Stomach smooth muscle (tissue), 2 donors: Measurements from ENCODE around the gene ACD.

Source experiments
- H3K27ac ChIP-seq: one replicate; pipeline ENCODE4 v1.7.0; 2013; ENCODE audit warnings: mild to moderate bottlenecking, low read length, inconsistent platforms
- H3K27me3 ChIP-seq, 2 donors: one replicate each; pipeline ENCODE4 v1.7.0; 2013; ENCODE audit warnings: low read length in 2 of 2; ENCODE audit not compliant: insufficient read depth in 2 of 2, control insufficient read depth in 1 of 2
- H3K36me3 ChIP-seq, 2 donors: one replicate each; pipeline ENCODE4 v1.7.0; 2013; ENCODE audit warnings: low read length in 2 of 2; ENCODE audit not compliant: control insufficient read depth in 2 of 2, insufficient read depth in 2 of 2
- H3K4me1 ChIP-seq: one replicate; pipeline ENCODE4 v1.7.0; 2013; ENCODE audit warnings: low read length; ENCODE audit not compliant: control insufficient read depth, insufficient read depth
- H3K4me3 ChIP-seq, 2 donors: one replicate each; pipeline ENCODE4 v1.7.0; 2013; ENCODE audit warnings: low read length in 2 of 2
- H3K9ac ChIP-seq, 2 donors: one replicate each; pipeline ENCODE4 v1.7.0; 2013; ENCODE audit warnings: low read length in 2 of 2, mild to moderate bottlenecking in 1 of 2
- H3K9me3 ChIP-seq, 2 donors: one replicate each; pipeline ENCODE4 v1.7.0; 2013; ENCODE audit warnings: low read length in 2 of 2; ENCODE audit not compliant: control insufficient read depth in 2 of 2
- donor health status: healthy.
- donor health status: Pancreatic carcinoma.

ACD gene

DNA sequence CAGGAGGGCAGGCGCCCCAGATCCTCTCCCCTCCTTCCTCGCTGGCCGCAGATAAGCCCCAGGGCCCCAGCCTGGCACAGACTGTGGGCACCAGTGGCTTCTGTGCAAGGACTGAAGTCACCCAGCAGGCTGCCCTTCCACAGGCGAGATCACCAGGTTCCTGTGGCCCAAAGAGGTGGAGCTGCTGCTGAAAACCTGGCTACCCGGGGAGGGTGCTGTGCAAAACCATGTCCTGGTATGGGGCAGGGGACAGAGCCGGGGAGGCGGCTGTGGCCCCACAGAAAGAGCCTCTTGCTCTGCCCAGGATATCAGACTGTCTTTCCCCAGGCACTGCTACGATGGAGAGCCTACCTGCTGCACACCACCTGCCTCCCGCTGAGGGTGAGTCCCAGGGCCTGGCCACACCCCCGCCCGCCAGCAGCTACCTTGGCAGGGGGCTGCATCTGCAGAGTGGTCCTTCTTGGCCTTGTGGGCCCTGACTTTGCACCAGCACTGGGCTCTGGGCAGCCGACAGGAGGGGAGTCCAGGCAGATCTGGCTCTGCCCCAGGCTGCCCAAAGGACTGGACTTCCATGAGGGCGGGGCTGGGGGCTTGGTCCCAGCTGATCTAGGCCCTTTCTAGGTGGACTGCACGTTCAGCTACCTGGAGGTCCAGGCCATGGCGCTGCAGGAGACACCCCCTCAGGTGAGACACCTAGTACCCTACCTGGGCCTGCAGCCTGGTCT is 14.5 kb downstream of the ACD start:
- Histone ChIP-seq H3K4me1 (peaks cover 19% of the 10 kb centered on the region), H3K4me3 (no peak overlapping the region), H3K27ac (no peak overlapping the region), H3K27me3 (peaks cover 27 to 38% of the 10 kb centered on the region in 2 donors), H3K9me3 (no peaks in the 10 kb centered on the region), H3K36me3 (no peaks in the 10 kb centered on the region), H3K9ac (no peak overlapping the region)

DNA sequence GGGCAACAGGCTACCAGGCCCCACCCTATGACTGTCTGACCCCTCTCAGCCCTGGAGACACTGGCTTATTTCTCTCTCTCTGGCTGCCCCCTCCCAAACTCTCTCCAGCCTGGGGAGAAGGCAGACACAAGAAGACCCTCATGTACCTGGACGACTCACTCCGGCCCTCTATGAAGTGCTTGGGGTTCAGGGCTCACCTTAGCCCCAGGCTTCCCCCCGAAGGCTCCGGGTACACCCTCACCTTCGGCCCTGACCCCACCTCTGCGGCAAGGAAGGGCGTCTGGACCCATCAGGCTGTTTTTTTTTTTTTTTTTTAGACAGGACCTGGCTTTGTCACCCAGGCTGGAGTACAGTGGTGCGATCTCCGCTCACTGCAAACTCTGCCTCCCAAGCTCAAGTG is 16.0 kb downstream of the ACD start:
- H3K9ac ChIP-seq = no peak overlapping the region
- peaks cover 18 to 24% of the 10 kb centered on the region in 2 donors for H3K27me3 ChIP-seq
- no peak overlapping the region for H3K4me3 ChIP-seq
- H3K9me3 ChIP-seq = no peaks in the 10 kb centered on the region
- peaks cover 19% of the 10 kb centered on the region for H3K4me1 ChIP-seq
- peaks cover 0 to 2% of the 10 kb centered on the region in 2 donors for H3K36me3 ChIP-seq
- no peak overlapping the region for H3K27ac ChIP-seq

DNA sequence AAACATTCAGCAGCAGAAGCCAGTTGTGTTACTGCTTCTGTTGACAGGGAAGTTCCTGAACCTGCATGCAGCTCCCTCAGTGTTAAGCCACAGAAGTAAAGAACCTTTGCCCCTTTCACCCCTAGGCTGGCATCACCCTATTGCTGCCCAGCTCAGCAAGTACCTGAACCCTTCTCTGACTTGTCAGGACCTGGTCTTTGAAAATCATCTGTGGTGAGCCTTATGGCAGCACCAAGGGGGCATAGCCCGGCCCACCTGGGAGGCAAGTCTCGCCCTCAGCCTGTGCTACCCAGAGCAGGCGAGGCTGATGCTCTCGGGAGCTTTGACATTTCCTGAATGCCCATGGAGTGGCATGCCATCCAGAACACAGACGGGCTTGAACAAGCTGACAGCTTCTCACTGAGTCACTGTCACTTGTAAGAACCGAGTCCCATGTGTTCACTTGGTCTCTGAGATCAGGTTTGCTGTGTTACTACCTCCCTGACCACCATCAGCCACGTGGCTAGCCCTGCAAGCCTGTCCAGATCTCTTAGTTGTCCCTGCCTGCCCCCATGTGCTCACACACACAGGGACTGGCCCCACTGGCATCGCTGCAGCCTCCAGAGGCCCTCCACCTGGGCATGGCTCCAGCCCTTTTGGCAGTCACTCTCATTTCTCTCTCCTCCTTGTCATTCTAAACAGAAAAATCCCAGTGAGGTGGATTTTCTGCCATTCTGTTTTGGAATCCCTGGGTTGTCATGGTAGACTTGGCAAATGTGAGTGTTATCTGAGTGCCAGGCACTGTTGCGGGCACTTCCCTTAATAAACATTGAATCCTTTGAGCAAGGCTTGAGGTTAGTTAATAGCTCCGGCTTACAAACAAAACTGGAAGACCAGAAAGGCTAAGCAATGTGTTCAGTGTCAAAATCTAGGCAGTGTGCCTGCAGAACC is 18.0 kb downstream of the ACD start:
- Histone ChIP-seq H3K4me3 (peak overlapping the region in 1 of 2 donors; percentile 29), H3K27ac (peak overlapping the region; percentile 58), H3K9ac (no peak overlapping the region), H3K9me3 (no peaks in the 10 kb centered on the region), H3K27me3 (peaks cover 9 to 11% of the 10 kb centered on the region in 2 donors), H3K36me3 (peaks cover 12 to 14% of the 10 kb centered on the region in 2 donors), H3K4me1 (peaks cover 19% of the 10 kb centered on the region)

DNA sequence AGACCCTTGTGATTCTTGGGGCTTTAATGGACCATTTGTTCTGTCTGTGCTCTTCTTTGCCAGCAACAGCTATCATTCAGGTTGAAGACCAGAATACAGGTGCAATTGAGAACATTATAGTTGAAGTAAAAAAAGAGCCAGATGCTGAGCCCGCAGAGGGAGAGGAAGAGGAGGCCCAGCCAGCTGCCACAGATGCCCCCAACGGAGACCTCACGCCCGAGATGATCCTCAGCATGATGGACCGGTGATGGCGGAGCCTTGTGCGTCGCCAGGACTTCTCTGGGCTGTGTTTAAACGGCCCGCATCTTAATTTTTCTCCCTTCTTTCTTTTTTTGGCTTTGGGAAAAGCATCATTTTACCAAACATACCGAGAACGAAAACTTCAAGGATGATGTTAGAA is 22.4 kb downstream of the ACD start:
- Histone ChIP-seq H3K9ac (no peak overlapping the region), H3K4me3 (no peak overlapping the region), H3K27me3 (no peaks in the 10 kb centered on the region), H3K36me3 (peaks cover 23% of the 10 kb centered on the region in 2 donors), H3K4me1 (peaks cover 16% of the 10 kb centered on the region), H3K27ac (no peak overlapping the region), H3K9me3 (no peaks in the 10 kb centered on the region)

DNA sequence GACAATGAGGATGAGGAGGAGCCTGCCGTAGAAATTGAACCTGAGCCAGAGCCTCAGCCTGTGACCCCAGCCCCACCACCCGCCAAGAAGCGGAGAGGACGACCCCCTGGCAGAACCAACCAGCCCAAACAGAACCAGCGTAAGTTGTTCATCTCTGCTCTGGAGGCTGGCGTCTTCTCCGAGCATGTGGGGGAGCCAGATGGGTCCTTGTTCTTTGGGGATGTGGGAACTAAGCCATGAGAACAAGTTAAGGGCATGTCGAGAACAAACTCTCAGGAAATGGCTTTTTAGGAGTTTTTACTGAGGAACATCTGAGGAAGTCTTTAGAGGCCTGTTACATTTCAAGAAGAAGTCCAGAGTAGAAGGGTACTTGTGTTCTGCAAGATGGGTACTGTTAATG is 23.3 kb downstream of the ACD start:
- peaks cover 15% of the 10 kb centered on the region for H3K4me1 ChIP-seq

DNA sequence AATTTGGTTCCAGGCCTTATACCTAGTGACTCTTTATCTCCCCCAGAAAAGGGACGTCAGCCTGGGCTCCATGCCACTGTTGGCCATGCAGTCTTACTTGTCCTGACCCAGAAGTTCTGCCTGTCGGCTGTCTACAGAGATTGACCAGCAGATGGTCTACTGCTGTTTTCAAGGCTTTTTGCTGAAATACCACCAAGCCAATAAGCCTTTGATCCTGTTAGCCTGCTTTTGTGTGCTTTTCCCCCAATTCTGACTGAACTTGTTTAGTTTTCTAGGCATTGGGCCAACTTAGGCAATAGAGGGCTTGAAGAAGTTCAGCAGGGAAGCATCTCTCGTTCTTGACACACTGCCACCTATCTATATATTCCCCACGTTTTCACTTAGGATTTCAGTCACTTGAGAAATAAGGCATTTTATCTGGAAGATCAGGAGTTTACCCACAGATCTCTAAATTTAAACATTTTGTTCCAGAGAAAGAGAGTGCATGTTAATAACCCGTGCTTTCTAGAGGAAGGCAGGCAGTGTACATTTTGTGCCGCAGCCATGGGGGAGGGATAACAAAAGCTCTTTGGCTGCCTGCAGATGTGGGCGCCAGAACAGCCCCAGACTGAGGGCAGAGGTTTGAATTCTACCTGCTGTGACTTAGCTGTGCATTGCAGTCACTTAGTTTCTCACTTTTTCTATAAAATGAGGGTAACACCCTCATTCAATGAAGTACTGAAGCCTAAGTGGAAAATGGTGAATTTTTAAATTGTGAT is 27.5 kb downstream of the ACD start:
- no peaks in the 10 kb centered on the region for H3K27me3 ChIP-seq
- no peak overlapping the region for H3K9ac ChIP-seq
- H3K9me3 ChIP-seq = no peaks in the 10 kb centered on the region
- no peak overlapping the region for H3K4me3 ChIP-seq
- H3K36me3 ChIP-seq = peaks cover 24 to 30% of the 10 kb centered on the region in 2 donors
- no peak overlapping the region for H3K27ac ChIP-seq
- H3K4me1 ChIP-seq = peaks cover 8% of the 10 kb centered on the region

More for the DNA sequence above, 23.3 kb downstream of the ACD start:
- Histone ChIP-seq H3K27ac (no peak overlapping the region), H3K27me3 (no peaks in the 10 kb centered on the region), H3K9ac (no peak overlapping the region), H3K36me3 (peaks cover 27 to 28% of the 10 kb centered on the region in 2 donors), H3K4me3 (no peak overlapping the region), H3K9me3 (no peaks in the 10 kb centered on the region)

DNA sequence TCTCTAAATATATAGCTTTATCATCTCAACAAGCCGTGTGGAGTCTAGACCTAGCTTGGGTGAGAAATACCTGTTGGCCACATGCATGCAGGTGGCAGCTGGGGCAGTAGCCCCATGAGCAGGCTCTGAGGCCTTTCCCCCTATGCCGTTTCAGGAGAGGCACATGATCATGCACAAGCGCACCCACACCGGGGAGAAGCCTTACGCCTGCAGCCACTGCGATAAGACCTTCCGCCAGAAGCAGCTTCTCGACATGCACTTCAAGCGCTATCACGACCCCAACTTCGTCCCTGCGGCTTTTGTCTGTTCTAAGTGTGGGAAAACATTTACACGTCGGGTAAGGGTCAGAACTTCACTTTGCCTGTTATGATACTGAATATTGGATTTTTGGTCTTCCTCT is 31.8 kb downstream of the ACD start:
- no peaks in the 10 kb centered on the region for H3K27me3 ChIP-seq
- H3K4me1 ChIP-seq = peaks cover 8% of the 10 kb centered on the region
- H3K36me3 ChIP-seq = peaks cover 32 to 36% of the 10 kb centered on the region in 2 donors
- no peak overlapping the region for H3K4me3 ChIP-seq
- H3K9me3 ChIP-seq = no peaks in the 10 kb centered on the region
- H3K9ac ChIP-seq = no peak overlapping the region
- no peak overlapping the region for H3K27ac ChIP-seq

DNA sequence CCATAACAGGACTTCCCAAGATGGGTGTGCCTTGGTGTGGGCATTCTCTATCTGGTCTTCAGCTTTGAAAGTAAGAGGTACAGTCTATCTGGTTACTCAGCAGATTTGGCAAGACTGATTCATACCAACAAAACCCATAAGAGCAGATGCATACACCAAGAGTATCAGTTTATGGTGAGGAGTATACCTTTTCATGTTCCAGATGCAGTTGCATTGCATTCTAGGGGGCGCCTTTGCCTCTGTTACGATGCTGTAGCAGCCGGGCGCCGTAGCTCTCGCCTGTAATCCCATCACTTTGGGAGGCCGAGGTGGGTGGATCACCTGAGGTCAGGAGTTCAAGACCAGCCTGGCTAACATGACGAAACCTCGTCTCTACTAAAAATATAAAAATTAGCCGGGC is 46.3 kb downstream of the ACD start:
- Histone ChIP-seq H3K9ac (no peak overlapping the region), H3K4me1 (no peaks in the 10 kb centered on the region), H3K27me3 (no peaks in the 10 kb centered on the region), H3K4me3 (no peak overlapping the region), H3K27ac (no peak overlapping the region), H3K36me3 (peaks cover 27 to 31% of the 10 kb centered on the region in 2 donors), H3K9me3 (no peaks in the 10 kb centered on the region)

DNA sequence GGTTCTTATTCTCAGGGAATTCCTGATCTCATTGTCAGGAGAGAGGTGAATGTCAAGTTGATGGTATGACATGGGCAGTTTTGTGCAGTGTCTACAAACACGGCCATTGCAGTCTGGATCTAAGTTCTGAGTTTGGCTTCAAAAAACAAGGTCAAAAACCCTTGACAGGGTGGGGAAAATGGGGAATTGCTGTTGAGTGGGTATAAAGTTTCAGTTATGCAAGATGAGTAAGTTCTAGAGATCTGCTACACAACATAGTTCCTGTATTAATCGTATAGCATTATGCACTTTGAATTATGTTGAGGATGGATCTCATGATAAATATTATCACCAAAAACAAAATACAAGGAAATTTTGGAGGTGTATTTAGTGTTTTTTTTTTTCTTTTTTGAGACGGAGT is 51.7 kb downstream of the ACD start:
- peaks cover 13 to 15% of the 10 kb centered on the region in 2 donors for H3K36me3 ChIP-seq

More for the DNA sequence above, 51.7 kb downstream of the ACD start:
- Histone ChIP-seq H3K4me1 (no peaks in the 10 kb centered on the region), H3K9ac (no peak overlapping the region), H3K4me3 (no peak overlapping the region), H3K27ac (no peak overlapping the region), H3K27me3 (no peaks in the 10 kb centered on the region), H3K9me3 (no peaks in the 10 kb centered on the region)
